K562 (cell line): ENCODE data around the gene CEBPE. TPM values are rescaled to one million over a fixed set of nuclear protein-coding genes. Genes with fewer than 3 reads are reported as not detected.

Source experiments
- ILK ChIP-seq: fragments of 450-650 bp; IDR thresholded peaks from 2 replicates; pipeline ENCODE4 v1.6.1; 2016; ENCODE audit warnings: missing genetic modification characterization, low read depth, mild to moderate bottlenecking, missing compliant biosample characterization, moderate library complexity, borderline replicate concordance
- MEF2D ChIP-seq: conservative IDR thresholded peaks from 2 replicates; pipeline ENCODE4 v1.6.1; 2016; ENCODE audit warnings: low read depth, missing genetic modification characterization, missing compliant biosample characterization
- NRF1 ChIP-seq, 2 experiments: fragments of 450-650 bp; IDR thresholded peaks in 1 of 2; conservative IDR thresholded peaks in 1 of 2; 2 replicates each; pipeline ENCODE4 v1.6.1; 2014; ENCODE audit warnings: mild to moderate bottlenecking in 2 of 2
- PKNOX1 ChIP-seq: fragments of 450-650 bp; IDR thresholded peaks from 2 replicates; pipeline ENCODE4 v1.6.1; 2016
- RBM22 ChIP-seq: fragments of 200-400 bp; formaldehyde crosslinking; IDR thresholded peaks from 2 replicates; pipeline ENCODE4 v1.6.1; 2018; ENCODE audit warnings: low read length, low read depth; ENCODE audit not compliant: poor library complexity, severe bottlenecking
- RCOR1 ChIP-seq, 2 experiments: IDR thresholded peaks; 2 replicates each; pipeline ENCODE4 v1.6.1; 2012; ENCODE audit warnings: low read depth in 2 of 2, low read length in 2 of 2, borderline replicate concordance in 1 of 2, improper control_type of control experiment in 1 of 2
- TBP ChIP-seq: optimal IDR thresholded peaks from 2 replicates; pipeline ENCODE3; 2011; ENCODE audit warnings: low read depth, low read length, improper control_type of control experiment
- TEAD1 ChIP-seq, 2 experiments: fragments of 450-650 bp in 1 of 2; sonication (generic) in 1 of 2; formaldehyde crosslinking; IDR thresholded peaks; 2 replicates each; pipeline versions ENCODE4 v1.4.0 to v1.8.0; 2020 to 2022; ENCODE audit warnings: mild to moderate bottlenecking in 2 of 2, missing genetic modification reagents in 1 of 2
- ZBTB40 ChIP-seq, 2 experiments: fragments of 450-650 bp in 1 of 2; sonication (generic) in 1 of 2; formaldehyde crosslinking in 1 of 2; IDR thresholded peaks; 2 replicates each; pipeline versions ENCODE4 v1.7.1 to v1.9.0; 2016 to 2022; ENCODE audit warnings: inconsistent platforms in 1 of 2, mild to moderate bottlenecking in 1 of 2, missing genetic modification reagents in 1 of 2
- ZNF165 ChIP-seq: fragments of 250-450 bp; sonication (Bioruptor Pico); IDR thresholded peaks from 2 replicates; pipeline ENCODE4 v1.4.0; 2020; ENCODE audit warnings: borderline replicate concordance
- ZNF699 ChIP-seq: fragments of 250-450 bp; sonication (Bioruptor Pico); IDR thresholded peaks from 2 replicates; pipeline ENCODE4 v1.8.0; 2021; ENCODE audit warnings: mild to moderate bottlenecking, moderate library complexity; ENCODE audit not compliant: insufficient replicate concordance
- polyA plus RNA-seq, 8 experiments: library from polyadenylated mRNA; depleted of rRNA in 4 of 8; stranded (reverse) in 5 of 8; unstranded in 3 of 8; fragments of >200 nt; fragmentation: Nextera tagmentation in 2 of 8; fragmentation: Illumina TruSeq in 1 of 8; extraction: Ambion mirVana in 2 of 8; extraction: Trizol in 1 of 8; gene quantifications; 2 replicates each; pipeline versions ENCODE4 v1.2.1 to v1.2.3, GENCODE V29; 2011 to 2014; ENCODE audit warnings: inconsistent platforms in 1 of 8, missing spikeins in 1 of 8
- total RNA-seq, 7 experiments: library from RNA; depleted of rRNA in 6 of 7; stranded (reverse); fragments of >200 nt in 6 of 7; fragmentation: Illumina TruSeq in 2 of 7; extraction: Trizol in 2 of 7; gene quantifications; 2 replicates each; pipeline versions ENCODE4 v1.2.1 to v1.2.3, GENCODE V29; 2011 to 2021; ENCODE audit warnings: low replicate concordance in 1 of 7
- TF ChIP-seq, protein P1 (sequence below): fragments of 200-800 bp; sonication (Bioruptor generic); IDR thresholded peaks from 2 replicates; pipeline ENCODE4 v1.6.1; 2017; ENCODE audit warnings: missing genetic modification characterization, missing compliant biosample characterization

The CEBPE gene
- total and polyA plus RNA-seq, 9 of the 15 experiments (the other 6 are each of a cell fraction or from before 2014, with no cell fraction given) = 0.09 to 0.15 (median 0.13) TPM; not detected in 6

- TF ChIP-seq ZBTB40 (IDR thresholded peaks at IDR 0.05) (peak; percentile 47; the same call in 1 of the 2 replicates), ZBTB40 (CRISPR knock-in tag; IDR thresholded peaks at IDR 0.05) (no peak), TBP (peak; percentile 32), ZNF699 (CRISPR knock-in tag) (no peak), NRF1 (conservative IDR thresholded peaks at IDR 0.05 in 1 of 2, IDR thresholded peaks at IDR 0.05 in 1 of 2) (peak; percentile 27 to 42; a peak in 2 of 4 replicates), PKNOX1 (peak; percentile 51; the same call in 1 of the 2 replicates), RCOR1 (IDR thresholded peaks at IDR 0.05; ENCODE audit: borderline replicate concordance in 1 of 2, low read depth in 2 of 2, low read length in 2 of 2) (peak in 1 of 2 experiments; percentile 70; a peak in 1 of 4 replicates), TEAD1 (CRISPR knock-in tag; IDR thresholded peaks at IDR 0.05) (peak in 1 of 2 experiments; percentile 13; a peak in 1 of 4 replicates), ZNF165 (CRISPR knock-in tag) (no peak), ILK (tag) (no peak), MEF2D (peak; percentile 89), RBM22 (no peak)
- TF ChIP-seq, protein P1, sequence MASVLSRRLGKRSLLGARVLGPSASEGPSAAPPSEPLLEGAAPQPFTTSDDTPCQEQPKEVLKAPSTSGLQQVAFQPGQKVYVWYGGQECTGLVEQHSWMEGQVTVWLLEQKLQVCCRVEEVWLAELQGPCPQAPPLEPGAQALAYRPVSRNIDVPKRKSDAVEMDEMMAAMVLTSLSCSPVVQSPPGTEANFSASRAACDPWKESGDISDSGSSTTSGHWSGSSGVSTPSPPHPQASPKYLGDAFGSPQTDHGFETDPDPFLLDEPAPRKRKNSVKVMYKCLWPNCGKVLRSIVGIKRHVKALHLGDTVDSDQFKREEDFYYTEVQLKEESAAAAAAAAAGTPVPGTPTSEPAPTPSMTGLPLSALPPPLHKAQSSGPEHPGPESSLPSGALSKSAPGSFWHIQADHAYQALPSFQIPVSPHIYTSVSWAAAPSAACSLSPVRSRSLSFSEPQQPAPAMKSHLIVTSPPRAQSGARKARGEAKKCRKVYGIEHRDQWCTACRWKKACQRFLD (CRISPR knock-in tag) = peak; percentile 79; the same call in 1 of the 2 replicates
Observed at GRCh38 chr14:23153851-23154796, 35.1 kb upstream of the CEBPE start (continued).
